Liver (tissue), 3 donors: Measurements from ENCODE around the gene DMPK.

Experiments
- GABPA ChIP-seq, 2 donors: IDR thresholded peaks in 1 of 2; conservative IDR thresholded peaks in 1 of 2; 2 replicates each; pipeline ENCODE4 v1.6.1; 2016; ENCODE audit warnings: antibody characterized with exemption in 2 of 2, mild to moderate bottlenecking in 1 of 2, moderate library complexity in 1 of 2
- HNF4G ChIP-seq: IDR thresholded peaks from 2 replicates; pipeline ENCODE4 v1.6.1; 2016; ENCODE audit warnings: antibody characterized with exemption
- YY1 ChIP-seq: IDR thresholded peaks from 2 replicates; pipeline ENCODE4 v1.6.1; 2016; ENCODE audit warnings: antibody characterized with exemption, mild to moderate bottlenecking
- TF ChIP-seq, protein P1 (sequence below): fragments of 150-350 bp; IDR thresholded peaks from 2 replicates; pipeline ENCODE4 v1.5.1; 2017; ENCODE audit warnings: improper control_type of control experiment, low read depth, low read length; ENCODE audit not compliant: missing input control
- TF ChIP-seq, protein P2 (sequence below): IDR thresholded peaks from 2 replicates; pipeline ENCODE4 v1.6.1; 2016; ENCODE audit warnings: antibody characterized with exemption
- donor health status: healthy.
- donor health status: healthy.

DNA sequence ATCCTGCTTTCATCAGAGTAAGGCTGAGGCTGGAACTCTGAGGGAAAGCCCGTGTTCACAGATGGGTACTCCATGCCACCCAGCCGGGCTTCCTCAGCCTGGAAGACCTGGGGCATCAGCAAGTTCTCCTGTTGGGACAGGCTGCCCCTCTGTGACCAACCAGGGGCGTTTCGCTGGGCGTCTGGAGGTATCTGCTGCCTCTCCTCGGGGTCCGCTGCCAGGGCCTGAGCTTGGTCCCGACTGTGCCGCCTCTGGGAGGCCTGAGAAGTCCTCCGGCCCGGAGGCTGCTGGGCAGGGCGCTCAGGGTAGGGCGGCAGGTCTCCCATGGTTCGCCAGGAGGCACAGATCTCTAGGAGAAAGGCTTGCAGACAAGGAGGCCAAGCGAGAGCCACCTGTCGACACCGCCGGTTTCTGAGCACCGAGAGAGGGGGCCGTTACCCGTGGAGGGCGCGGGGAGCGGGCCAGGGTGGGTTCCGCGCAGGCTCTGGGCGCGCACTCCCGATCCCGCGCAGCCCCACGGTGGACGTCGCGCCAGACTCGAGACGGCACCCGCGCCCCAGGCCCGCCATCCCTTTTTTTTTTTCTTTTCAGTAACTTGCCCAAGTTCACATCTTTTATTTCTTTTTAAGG, 32.7 kb upstream of the DMPK start, which contains the start of gene RSPH6A:
- TF ChIP-seq HNF4G (no peak), GABPA (IDR thresholded peaks at IDR 0.05 in 1 of 2, conservative IDR thresholded peaks at IDR 0.05 in 1 of 2) (no peak), YY1 (no peak)
- TF ChIP-seq, protein P1, sequence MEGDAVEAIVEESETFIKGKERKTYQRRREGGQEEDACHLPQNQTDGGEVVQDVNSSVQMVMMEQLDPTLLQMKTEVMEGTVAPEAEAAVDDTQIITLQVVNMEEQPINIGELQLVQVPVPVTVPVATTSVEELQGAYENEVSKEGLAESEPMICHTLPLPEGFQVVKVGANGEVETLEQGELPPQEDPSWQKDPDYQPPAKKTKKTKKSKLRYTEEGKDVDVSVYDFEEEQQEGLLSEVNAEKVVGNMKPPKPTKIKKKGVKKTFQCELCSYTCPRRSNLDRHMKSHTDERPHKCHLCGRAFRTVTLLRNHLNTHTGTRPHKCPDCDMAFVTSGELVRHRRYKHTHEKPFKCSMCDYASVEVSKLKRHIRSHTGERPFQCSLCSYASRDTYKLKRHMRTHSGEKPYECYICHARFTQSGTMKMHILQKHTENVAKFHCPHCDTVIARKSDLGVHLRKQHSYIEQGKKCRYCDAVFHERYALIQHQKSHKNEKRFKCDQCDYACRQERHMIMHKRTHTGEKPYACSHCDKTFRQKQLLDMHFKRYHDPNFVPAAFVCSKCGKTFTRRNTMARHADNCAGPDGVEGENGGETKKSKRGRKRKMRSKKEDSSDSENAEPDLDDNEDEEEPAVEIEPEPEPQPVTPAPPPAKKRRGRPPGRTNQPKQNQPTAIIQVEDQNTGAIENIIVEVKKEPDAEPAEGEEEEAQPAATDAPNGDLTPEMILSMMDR: no peak
- TF ChIP-seq, protein P2, sequence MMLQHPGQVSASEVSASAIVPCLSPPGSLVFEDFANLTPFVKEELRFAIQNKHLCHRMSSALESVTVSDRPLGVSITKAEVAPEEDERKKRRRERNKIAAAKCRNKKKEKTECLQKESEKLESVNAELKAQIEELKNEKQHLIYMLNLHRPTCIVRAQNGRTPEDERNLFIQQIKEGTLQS: no peak
